Natural killer cell treated with Interleukin-12 subunit alpha and Interleukin-12 subunit beta and Interleukin-15 and Interleukin-18, amount 100 ng/mL, for 72 hours (primary cell): ENCODE results near the gene PHRF1. TPM values are rescaled to one million over a fixed set of nuclear protein-coding genes. Genes with fewer than 3 reads are reported as not detected.

Experiments used
- ATAC-seq, 2 donors: fragments of 150-1000 bp; cut with Tn5 transposase in 1 of 2; sonication (Bioruptor Pico), chemical (Tn5 transposase) in 1 of 2; 2 replicates each; pipeline ENCODE4 v1.10.0; 2021
- DNase-seq: peaks from one replicate; pipeline ENCODE4 v3.0.0; 2022; ENCODE audit warnings: low spot score
- H3K27ac Mint-ChIP-seq, 2 donors: 1 replicate in 1 of 2; 2 replicates in 1 of 2; pipeline ENCODE4 v1.8.0; 2022; ENCODE audit warnings: mixed read lengths in 2 of 2, mild to moderate bottlenecking in 1 of 2, moderate library complexity in 1 of 2
- H3K27me3 Mint-ChIP-seq, 2 donors: 1 replicate in 1 of 2; 2 replicates in 1 of 2; pipeline ENCODE4 v1.8.0; 2022; ENCODE audit warnings: mixed read lengths in 2 of 2
- H3K36me3 Mint-ChIP-seq: one replicate; pipeline ENCODE4 v1.8.0; 2022; ENCODE audit warnings: mixed read lengths
- H3K4me1 Mint-ChIP-seq, 2 donors: 1 replicate in 1 of 2; 2 replicates in 1 of 2; pipeline ENCODE4 v1.8.0; 2022; ENCODE audit warnings: low read depth in 2 of 2, mixed read lengths in 2 of 2, mild to moderate bottlenecking in 1 of 2
- H3K4me3 Mint-ChIP-seq: one replicate; pipeline ENCODE4 v1.8.0; 2022; ENCODE audit warnings: mixed read lengths
- H3K9me3 Mint-ChIP-seq: 2 replicates; pipeline ENCODE4 v1.8.0; 2022; ENCODE audit warnings: mixed read lengths
- total RNA-seq, 2 donors: library from RNA; stranded (reverse); gene quantifications; one replicate each; pipeline ENCODE4 v1.2.3, GENCODE V29; 2022

PHRF1 gene
- total RNA-seq, 2 donors from 2014 or later, result 49.2 to 85.7 TPM

DNA sequence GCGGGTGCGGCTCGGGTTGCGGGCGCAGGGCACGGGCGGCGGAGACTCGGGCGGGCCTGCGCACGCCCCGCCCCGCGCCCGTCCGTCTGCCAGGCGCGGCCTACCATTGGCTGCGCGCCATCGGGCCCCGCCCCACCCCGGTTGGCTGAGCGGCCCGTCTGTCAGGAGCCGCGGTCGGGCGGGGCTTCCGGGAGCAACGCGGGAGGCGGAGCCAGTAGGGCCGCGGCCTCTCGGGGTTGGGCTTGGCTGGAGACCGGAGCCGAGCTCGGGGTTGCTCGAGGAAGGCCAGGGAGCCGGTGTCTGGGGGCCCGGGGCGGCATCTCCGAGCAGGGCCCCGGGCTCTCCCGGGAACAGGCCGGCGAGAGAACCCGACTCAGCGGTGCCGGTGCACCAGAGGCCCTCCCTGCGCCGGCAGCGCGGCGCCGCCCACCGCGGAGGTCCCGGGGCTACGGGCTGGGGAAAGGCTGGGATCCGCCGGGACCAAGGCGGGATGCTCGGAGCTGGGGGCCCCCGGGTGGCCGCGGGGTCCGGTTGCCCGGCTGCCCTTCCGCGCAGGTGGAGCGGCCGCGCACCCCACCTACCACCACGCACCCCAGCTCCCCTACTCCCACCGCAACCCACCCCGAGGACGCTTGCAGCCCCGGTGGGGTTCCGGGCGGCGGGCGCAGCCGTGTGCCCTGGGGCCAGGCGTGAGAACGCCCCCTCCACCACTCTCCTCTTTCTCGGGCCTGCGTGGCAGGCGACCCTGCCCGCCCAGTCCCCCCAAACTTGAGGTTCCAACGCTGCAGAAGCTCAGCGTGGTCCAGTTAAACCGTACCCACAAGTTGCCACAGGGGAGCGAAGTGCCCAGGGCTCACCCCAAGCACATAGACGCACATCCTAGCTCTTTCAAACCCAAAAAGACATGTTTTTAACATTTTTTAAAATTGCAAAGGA, 40.5 kb upstream of the PHRF1 start, which contains the start of gene HRAS:
TSS of gene HRAS (minus strand) at position 58 of the 936 bp plus-strand sequence.
- Mint-ChIP-seq H3K4me1 (peaks cover 5 to 10% of the 10 kb centered on the region in 2 donors), H3K27me3 (no peaks in the 10 kb centered on the region), H3K9me3 (no peaks in the 10 kb centered on the region), H3K4me3 (peak within 1 kb of the TSS; percentile 91), H3K27ac (peak within 1 kb of the TSS; percentile 75 to 81), H3K36me3 (no peaks in the 10 kb centered on the region)
- ATAC-seq (peak; percentile 93 to 96), DNase-seq (peak; percentile 98)

- no peaks in the 10 kb centered on the region for H3K27me3 Mint-ChIP-seq
- H3K9me3 Mint-ChIP-seq, result no peaks in the 10 kb centered on the region
- peak within 1 kb of the TSS; percentile 91 for H3K4me3 Mint-ChIP-seq
- no peaks in the 10 kb centered on the region for H3K36me3 Mint-ChIP-seq
- H3K4me1 Mint-ChIP-seq, result peaks cover 5 to 10% of the 10 kb centered on the region in 2 donors
- H3K27ac Mint-ChIP-seq, result peak within 1 kb of the TSS; percentile 75 to 81
- ATAC-seq (peak; percentile 60 to 69), DNase-seq (peak; percentile 90)
These were observed 39.2 kb upstream of the PHRF1 start, which contains the start of gene LRRC56 for GRCh38 chr11:536841-537621. LRRC56 (plus strand) TSS chr11:537527; CDS start chr11:540685, 3,158 bp downstream.

DNA sequence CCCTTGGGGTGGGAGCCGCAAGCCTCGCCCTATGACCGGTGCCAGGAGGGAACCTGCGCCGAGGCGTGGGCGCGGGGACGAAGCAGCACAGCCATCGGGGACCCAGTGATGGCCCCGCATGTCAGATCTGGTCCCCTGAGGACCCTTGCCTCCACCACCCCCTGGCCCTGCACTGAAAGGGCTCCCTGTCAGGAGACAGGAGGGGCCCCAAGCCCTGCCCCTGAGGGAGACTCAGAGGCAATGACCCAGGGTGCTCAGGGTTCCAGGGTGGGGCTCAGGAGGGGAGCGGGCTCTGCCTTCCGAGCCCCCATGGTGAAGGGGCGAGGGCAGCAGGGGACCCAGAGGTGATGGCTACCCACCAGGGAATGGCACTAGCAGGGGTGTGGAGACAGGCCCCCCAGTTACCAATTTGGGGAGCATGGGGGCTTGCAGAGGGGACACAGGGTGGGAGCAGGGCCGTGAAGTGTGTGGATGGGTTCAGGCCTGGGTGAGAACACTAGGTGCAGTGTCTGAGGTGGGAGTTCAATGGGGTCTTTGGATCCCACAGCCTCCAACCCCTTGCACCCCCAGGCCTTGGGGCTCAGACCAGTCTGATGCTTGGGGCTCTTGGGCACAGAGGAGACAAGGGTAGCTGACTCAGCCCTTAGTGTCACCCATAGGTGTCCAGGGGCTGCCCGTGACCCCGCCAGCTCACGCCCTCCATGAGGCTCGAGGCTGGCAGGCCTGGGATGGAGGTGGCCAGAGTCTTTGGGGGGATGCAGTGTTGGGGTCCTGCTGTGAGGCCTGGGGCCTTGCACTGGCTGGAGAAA, 38.4 kb upstream of the PHRF1 start:
- Mint-ChIP-seq H3K4me1 (peaks cover 5 to 10% of the 10 kb centered on the region in 2 donors), H3K9me3 (no peaks in the 10 kb centered on the region), H3K27ac (peak overlapping the region in 1 of 2 donors; percentile 33), H3K27me3 (no peaks in the 10 kb centered on the region), H3K36me3 (no peaks in the 10 kb centered on the region), H3K4me3 (peak overlapping the region; percentile 55)
- DNase-seq (no peak), ATAC-seq (no peak)

GRCh38 chr11:538431-539051, 37.7 kb upstream of the PHRF1 start:
- Mint-ChIP-seq H3K4me1 (peaks cover 5 to 10% of the 10 kb centered on the region in 2 donors), H3K36me3 (no peaks in the 10 kb centered on the region), H3K4me3 (no peak overlapping the region), H3K27me3 (no peaks in the 10 kb centered on the region), H3K9me3 (no peaks in the 10 kb centered on the region), H3K27ac (no peak overlapping the region)
- ATAC-seq (no peak), DNase-seq (no peak)

- ATAC-seq (no peak), DNase-seq (no peak)
These were observed 36.2 kb upstream of the PHRF1 start for GRCh38 chr11:539971-540481.

DNA sequence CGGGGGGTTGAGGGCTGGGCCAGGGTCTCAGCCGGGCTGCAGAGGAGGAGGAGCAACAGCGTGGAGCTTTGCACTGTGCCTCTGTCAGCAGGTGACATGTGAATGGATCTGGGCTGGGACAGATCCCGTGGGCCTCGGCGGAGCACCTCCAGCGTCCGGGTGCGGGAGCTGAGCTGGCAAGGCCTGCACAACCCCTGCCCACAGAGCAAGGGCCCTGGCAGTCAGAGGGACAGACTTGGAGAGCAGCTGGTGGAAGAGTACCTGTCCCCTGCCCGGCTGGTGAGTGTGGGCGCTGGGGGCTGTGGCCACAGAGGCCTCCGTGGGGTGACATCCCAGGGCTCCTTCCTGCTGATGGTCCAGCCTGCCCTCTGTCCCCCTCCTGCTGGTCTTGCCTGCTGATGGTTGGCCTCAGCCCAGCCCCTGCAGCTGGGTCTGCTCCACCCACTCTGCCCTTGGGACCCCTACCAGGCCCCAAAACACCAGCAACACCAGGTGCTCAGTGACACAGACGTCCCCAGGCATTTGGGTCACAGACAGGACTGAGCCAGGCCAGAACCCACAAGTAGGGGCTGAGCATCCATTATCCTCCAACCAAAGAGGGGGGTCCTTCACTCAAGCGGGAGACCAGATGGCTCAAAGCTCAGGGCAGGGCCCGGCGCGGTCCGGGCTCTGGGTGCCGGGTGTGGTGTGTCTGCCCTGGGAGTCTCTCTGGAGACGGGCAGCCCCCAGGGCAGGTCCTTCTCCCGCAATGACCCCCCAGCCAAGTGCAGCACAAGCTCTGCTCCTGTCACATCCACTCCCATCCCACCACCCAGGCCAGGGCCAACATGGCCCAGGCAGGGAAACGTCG, 35.5 kb upstream of the PHRF1 start:
- no peaks in the 10 kb centered on the region for H3K9me3 Mint-ChIP-seq
- no peak overlapping the region for H3K4me3 Mint-ChIP-seq
- peaks cover 5 to 10% of the 10 kb centered on the region in 2 donors for H3K4me1 Mint-ChIP-seq
- DNase-seq, result no peak
- no peak for ATAC-seq
- no peaks in the 10 kb centered on the region for H3K27me3 Mint-ChIP-seq
- H3K27ac Mint-ChIP-seq, result no peak overlapping the region
- no peaks in the 10 kb centered on the region for H3K36me3 Mint-ChIP-seq

More at GRCh38 chr11:539971-540481, 36.2 kb upstream of the PHRF1 start:
- Mint-ChIP-seq H3K4me1 (peaks cover 5 to 10% of the 10 kb centered on the region in 2 donors), H3K4me3 (no peak overlapping the region), H3K36me3 (no peaks in the 10 kb centered on the region), H3K27ac (no peak overlapping the region), H3K9me3 (no peaks in the 10 kb centered on the region), H3K27me3 (no peaks in the 10 kb centered on the region)

DNA sequence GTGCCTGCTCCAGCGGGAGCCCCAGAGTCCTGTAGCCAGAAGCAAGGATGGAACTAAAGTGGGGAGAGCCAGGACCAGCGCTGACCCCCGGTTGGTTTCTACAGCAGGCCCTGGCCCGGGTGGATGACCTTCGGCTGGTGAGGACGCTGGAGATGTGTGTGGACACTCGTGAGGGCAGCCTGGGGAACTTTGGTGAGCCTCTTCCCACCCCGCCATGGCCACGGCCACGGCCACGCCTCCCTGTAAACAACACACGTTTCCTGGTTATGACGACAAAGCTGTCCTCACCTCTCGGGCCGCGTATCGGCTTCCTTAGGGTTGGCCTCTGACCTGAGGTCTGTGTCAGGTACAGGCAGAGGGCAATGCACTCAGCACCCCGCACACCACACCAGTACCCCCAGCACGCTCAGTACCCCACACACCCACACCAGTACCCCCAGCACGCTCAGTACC, 34.8 kb upstream of the PHRF1 start:
- no peak overlapping the region for H3K27ac Mint-ChIP-seq
- ATAC-seq, result no peak
- H3K27me3 Mint-ChIP-seq, result no peaks in the 10 kb centered on the region
- H3K4me1 Mint-ChIP-seq, result peaks cover under 1 to 4% of the 10 kb centered on the region in 2 donors
- DNase-seq, result no peak
- no peak overlapping the region for H3K4me3 Mint-ChIP-seq
- H3K9me3 Mint-ChIP-seq, result no peaks in the 10 kb centered on the region
- no peaks in the 10 kb centered on the region for H3K36me3 Mint-ChIP-seq

GRCh38 chr11:544817-545166, 31.5 kb upstream of the PHRF1 start:
- Mint-ChIP-seq H3K27me3 (no peaks in the 10 kb centered on the region), H3K4me3 (no peak overlapping the region), H3K27ac (no peak overlapping the region), H3K9me3 (no peaks in the 10 kb centered on the region), H3K36me3 (no peaks in the 10 kb centered on the region), H3K4me1 (no peaks in the 10 kb centered on the region)
- ATAC-seq (no peak), DNase-seq (no peak)

DNA sequence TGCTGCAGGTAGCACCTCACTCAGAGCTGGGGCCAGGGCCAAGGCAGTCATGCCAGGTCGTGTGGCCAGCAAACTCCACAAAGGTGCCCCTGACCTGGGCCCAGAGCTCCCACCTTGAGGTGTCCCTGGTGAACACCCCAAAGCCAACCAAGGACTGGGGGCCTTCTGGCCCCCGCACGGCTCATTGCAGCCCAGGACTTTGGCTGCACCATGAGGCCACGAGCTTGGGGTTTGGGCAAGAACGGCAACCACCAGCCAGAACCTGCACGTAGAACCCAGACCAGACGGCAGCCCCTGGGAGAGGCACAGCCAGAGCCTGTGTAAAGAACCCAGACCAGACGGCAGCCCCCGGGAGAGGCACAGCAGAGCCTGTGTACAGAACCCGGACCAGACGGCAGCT, 31.1 kb upstream of the PHRF1 start:
- Mint-ChIP-seq H3K4me3 (no peak overlapping the region), H3K27me3 (no peaks in the 10 kb centered on the region), H3K36me3 (no peaks in the 10 kb centered on the region), H3K4me1 (no peaks in the 10 kb centered on the region), H3K9me3 (no peaks in the 10 kb centered on the region), H3K27ac (no peak overlapping the region)
- no peak for ATAC-seq
- no peak for DNase-seq

GRCh38 chr11:548700-549603, 27.3 kb upstream of the PHRF1 start:
- no peaks in the 10 kb centered on the region for H3K4me1 Mint-ChIP-seq
- no peak overlapping the region for H3K4me3 Mint-ChIP-seq
- no peaks in the 10 kb centered on the region for H3K36me3 Mint-ChIP-seq
- DNase-seq (no peak), ATAC-seq (no peak)
- H3K27ac Mint-ChIP-seq, result no peak overlapping the region
- no peaks in the 10 kb centered on the region for H3K9me3 Mint-ChIP-seq
- H3K27me3 Mint-ChIP-seq, result no peaks in the 10 kb centered on the region

- H3K4me1 Mint-ChIP-seq, result no peaks in the 10 kb centered on the region
- ATAC-seq, result no peak
- H3K4me3 Mint-ChIP-seq, result no peak overlapping the region
- no peaks in the 10 kb centered on the region for H3K27me3 Mint-ChIP-seq
- no peak for DNase-seq
- H3K27ac Mint-ChIP-seq, result no peak overlapping the region
- H3K36me3 Mint-ChIP-seq, result no peaks in the 10 kb centered on the region
- H3K9me3 Mint-ChIP-seq, result no peaks in the 10 kb centered on the region
These were observed 26.1 kb upstream of the PHRF1 start for GRCh38 chr11:550021-550745.
